Osteoblast (primary cell): ENCODE results near the gene GFOD2. TPM values are rescaled to one million over a fixed set of nuclear protein-coding genes. Genes with fewer than 3 reads are reported as not detected.
A peak's percentile ranks its signal among the peaks of the same experiment; 100 is the strongest.

Experiments used
- DNase-seq: peaks from one replicate; pipeline ENCODE4 v3.0.0; 2011; ENCODE audit warnings: low spot score, mixed read lengths; ENCODE audit not compliant: insufficient read length; ENCODE audit errors: missing footprints
- H2AFZ ChIP-seq: 2 replicates; pipeline ENCODE4 v1.6.0; 2011; ENCODE audit warnings: mild to moderate bottlenecking, low read length
- H3K27ac ChIP-seq: 2 replicates; pipeline ENCODE4 v1.5.1; 2011; ENCODE audit warnings: mild to moderate bottlenecking, low read depth, low read length, moderate library complexity
- H3K27me3 ChIP-seq: 2 replicates; pipeline ENCODE4 v1.6.0; 2012; ENCODE audit warnings: mild to moderate bottlenecking, control low read depth, inconsistent platforms, low read length, moderate library complexity; ENCODE audit not compliant: insufficient read depth
- H3K36me3 ChIP-seq: 2 replicates; pipeline ENCODE4 v1.5.1; 2011; ENCODE audit warnings: mild to moderate bottlenecking, low read length, control low read depth, moderate library complexity; ENCODE audit not compliant: insufficient read depth
- H3K4me1 ChIP-seq: 2 replicates; pipeline ENCODE4 v1.5.1; 2011; ENCODE audit warnings: mild to moderate bottlenecking, low read length, control low read depth, moderate library complexity; ENCODE audit not compliant: insufficient read depth
- H3K4me2 ChIP-seq: 2 replicates; pipeline ENCODE4 v1.6.0; 2011; ENCODE audit warnings: mild to moderate bottlenecking, low read length; ENCODE audit not compliant: insufficient read depth
- H3K4me3 ChIP-seq: fragments of 200-600 bp; sonication (generic); 3 replicates; pipeline ENCODE4 v1.5.1; 2012; ENCODE audit warnings: mild to moderate bottlenecking, low read length, inconsistent platforms; ENCODE audit not compliant: insufficient read depth
- H3K79me2 ChIP-seq: 2 replicates; pipeline ENCODE4 v1.6.0; 2012; ENCODE audit warnings: mild to moderate bottlenecking, low read length, control low read depth, inconsistent platforms; ENCODE audit not compliant: insufficient read depth
- H3K9me3 ChIP-seq: 2 replicates; pipeline ENCODE4 v1.5.1; 2011; ENCODE audit warnings: low read depth, low read length, control low read depth
- H4K20me1 ChIP-seq: 2 replicates; pipeline ENCODE4 v1.6.0; 2012; ENCODE audit warnings: mild to moderate bottlenecking, low read length, control low read depth; ENCODE audit not compliant: insufficient read depth
- total RNA-seq: library from RNA; depleted of rRNA; stranded (reverse); fragments of >200 nt; gene quantifications from 2 replicates; pipeline ENCODE4 v1.2.3, GENCODE V29; 2012
- TF ChIP-seq, protein P1 (sequence below): IDR thresholded peaks from 2 replicates; pipeline ENCODE4 v1.5.1; 2011; ENCODE audit warnings: mild to moderate bottlenecking, low read depth, low read length, moderate library complexity; ENCODE audit errors: extremely low read depth

The GFOD2 gene
- total RNA-seq, 1 donor, result 15.9 TPM

DNA sequence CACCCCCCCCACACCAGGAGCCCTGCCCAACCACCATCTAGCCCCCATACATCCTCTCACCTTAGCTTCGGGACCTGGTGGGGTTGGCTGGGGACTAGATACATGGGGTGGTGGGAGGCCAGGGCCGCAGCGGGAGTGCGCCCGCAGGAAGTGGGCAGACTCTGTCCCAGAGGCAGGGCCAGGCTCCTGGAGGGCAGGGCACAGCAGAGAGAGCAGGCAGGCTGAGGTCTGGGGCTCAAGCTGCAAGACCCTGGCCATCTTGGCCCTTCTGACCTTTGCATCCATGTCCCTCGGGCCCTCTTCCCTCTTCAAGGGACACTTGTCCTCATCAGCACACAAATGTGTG lies 55.3 kb downstream of the GFOD2 start:
- Histone ChIP-seq H3K4me3 (no peak overlapping the region), H3K9me3 (no peaks in the 10 kb centered on the region), H3K27ac (no peak overlapping the region), H3K4me2 (no peak overlapping the region), H3K4me1 (peaks cover 23% of the 10 kb centered on the region), H4K20me1 (peaks cover 6% of the 10 kb centered on the region), H2AFZ (no peak overlapping the region), H3K79me2 (peaks cover 15% of the 10 kb centered on the region), H3K36me3 (peaks cover 5% of the 10 kb centered on the region), H3K27me3 (no peaks in the 10 kb centered on the region)
- DNase-seq, result peak; percentile 77
- TF ChIP-seq, protein P1, sequence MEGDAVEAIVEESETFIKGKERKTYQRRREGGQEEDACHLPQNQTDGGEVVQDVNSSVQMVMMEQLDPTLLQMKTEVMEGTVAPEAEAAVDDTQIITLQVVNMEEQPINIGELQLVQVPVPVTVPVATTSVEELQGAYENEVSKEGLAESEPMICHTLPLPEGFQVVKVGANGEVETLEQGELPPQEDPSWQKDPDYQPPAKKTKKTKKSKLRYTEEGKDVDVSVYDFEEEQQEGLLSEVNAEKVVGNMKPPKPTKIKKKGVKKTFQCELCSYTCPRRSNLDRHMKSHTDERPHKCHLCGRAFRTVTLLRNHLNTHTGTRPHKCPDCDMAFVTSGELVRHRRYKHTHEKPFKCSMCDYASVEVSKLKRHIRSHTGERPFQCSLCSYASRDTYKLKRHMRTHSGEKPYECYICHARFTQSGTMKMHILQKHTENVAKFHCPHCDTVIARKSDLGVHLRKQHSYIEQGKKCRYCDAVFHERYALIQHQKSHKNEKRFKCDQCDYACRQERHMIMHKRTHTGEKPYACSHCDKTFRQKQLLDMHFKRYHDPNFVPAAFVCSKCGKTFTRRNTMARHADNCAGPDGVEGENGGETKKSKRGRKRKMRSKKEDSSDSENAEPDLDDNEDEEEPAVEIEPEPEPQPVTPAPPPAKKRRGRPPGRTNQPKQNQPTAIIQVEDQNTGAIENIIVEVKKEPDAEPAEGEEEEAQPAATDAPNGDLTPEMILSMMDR, result no peak

DNA sequence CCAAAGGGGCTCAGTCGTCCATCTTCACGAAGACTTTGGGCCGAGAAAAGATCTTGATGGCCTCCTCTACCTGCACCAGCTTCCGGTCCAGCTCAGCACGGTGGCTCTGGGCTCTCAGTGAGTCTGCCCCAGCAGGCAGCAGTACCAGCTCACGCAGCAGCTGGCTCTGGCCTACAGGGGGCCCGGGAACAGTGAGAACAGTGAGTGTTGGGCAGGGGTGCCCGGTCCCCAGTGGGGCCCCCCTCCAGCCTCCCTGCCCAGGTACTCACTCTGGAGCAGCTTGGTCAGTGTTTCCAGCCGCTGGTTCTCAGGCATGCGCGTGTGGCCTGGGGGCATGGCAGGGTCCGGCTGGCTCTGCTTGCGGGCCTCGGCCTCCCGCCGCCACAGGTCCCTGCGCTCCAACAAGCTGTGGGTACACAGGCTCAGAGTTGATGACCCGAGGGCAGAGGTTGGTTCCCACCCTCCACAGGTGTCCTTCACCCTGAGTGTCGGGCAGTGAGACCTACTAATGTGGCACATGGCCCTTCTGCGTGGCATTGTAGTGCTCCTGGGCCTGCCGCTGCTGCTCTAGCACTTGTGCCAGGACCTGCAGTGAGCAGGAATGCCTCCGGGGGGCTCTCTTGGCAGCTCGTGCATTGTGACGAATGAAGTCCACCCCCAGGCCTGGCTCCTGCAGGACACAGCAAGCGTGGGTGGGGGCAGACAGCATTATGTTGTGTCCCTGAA lies 55.8 kb downstream of the GFOD2 start:
- Histone ChIP-seq H3K27me3 (no peaks in the 10 kb centered on the region), H3K4me1 (peaks cover 25% of the 10 kb centered on the region), H4K20me1 (peaks cover 6% of the 10 kb centered on the region), H2AFZ (no peak overlapping the region), H3K4me3 (no peak overlapping the region), H3K79me2 (peaks cover 17% of the 10 kb centered on the region), H3K4me2 (no peak overlapping the region), H3K9me3 (no peaks in the 10 kb centered on the region), H3K27ac (no peak overlapping the region), H3K36me3 (peaks cover 5% of the 10 kb centered on the region)
- TF ChIP-seq, protein P1, result no peak
- peak; percentile 92 for DNase-seq

DNA sequence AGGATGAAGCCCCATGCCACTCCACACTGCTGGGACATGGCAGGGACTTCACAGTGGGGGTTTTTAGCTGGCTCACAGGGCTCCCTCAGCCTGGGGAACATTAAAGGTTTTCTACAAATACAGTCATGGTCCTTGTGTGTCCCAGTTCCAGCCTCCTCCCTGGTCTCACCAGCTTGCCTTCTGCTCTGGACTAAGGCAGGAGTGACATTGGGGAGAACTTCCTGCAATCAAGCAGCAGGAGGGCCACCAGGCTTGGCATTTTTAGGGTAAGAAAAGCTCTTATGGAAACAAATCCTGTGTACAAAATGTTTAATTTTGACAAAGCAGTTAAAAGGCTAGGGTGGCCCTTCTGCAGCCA lies 56.5 kb downstream of the GFOD2 start:
- H3K36me3 ChIP-seq, result peaks cover 5% of the 10 kb centered on the region
- H3K4me2 ChIP-seq, result no peak overlapping the region
- H2AFZ ChIP-seq, result no peak overlapping the region
- no peaks in the 10 kb centered on the region for H3K9me3 ChIP-seq
- H3K79me2 ChIP-seq, result peaks cover 17% of the 10 kb centered on the region
- H3K27me3 ChIP-seq, result no peaks in the 10 kb centered on the region
- H4K20me1 ChIP-seq, result peaks cover 6% of the 10 kb centered on the region
- H3K4me1 ChIP-seq, result peaks cover 23% of the 10 kb centered on the region
- peak; percentile 92 for DNase-seq
- TF ChIP-seq, protein P1, result no peak
- H3K4me3 ChIP-seq, result no peak overlapping the region
- no peak overlapping the region for H3K27ac ChIP-seq

DNA sequence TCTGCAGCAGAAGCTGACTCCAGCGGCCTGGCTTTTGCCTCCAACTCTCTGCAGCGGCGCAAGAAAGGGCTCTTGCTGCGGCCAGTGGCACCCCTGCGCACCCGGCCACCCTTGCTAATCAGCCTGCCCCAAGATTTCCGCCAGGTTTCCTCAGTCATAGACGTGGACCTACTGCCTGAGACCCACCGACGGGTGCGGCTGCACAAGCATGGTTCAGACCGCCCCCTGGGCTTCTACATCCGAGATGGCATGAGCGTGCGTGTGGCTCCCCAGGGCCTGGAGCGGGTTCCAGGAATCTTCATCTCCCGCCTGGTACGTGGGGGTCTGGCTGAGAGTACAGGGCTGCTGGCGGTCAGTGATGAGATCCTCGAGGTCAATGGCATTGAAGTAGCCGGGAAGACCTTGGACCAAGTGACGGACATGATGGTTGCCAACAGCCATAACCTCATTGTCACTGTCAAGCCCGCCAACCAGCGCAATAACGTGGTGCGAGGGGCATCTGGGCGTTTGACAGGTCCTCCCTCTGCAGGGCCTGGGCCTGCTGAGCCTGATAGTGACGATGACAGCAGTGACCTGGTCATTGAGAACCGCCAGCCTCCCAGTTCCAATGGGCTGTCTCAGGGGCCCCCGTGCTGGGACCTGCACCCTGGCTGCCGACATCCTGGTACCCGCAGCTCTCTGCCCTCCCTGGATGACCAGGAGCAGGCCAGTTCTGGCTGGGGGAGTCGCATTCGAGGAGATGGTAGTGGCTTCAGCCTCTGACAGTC lies 57.0 kb downstream of the GFOD2 start:
- Histone ChIP-seq H3K9me3 (no peaks in the 10 kb centered on the region), H3K79me2 (peaks cover 17% of the 10 kb centered on the region), H3K27me3 (no peaks in the 10 kb centered on the region), H3K36me3 (peaks cover 5% of the 10 kb centered on the region), H3K27ac (no peak overlapping the region), H4K20me1 (peaks cover 6% of the 10 kb centered on the region), H2AFZ (no peak overlapping the region), H3K4me1 (peaks cover 18% of the 10 kb centered on the region), H3K4me3 (no peak overlapping the region), H3K4me2 (no peak overlapping the region)
- TF ChIP-seq, protein P1, result no peak
- peak; percentile 66 for DNase-seq
